ENCODE data around the gene SCFD2.

DNA sequence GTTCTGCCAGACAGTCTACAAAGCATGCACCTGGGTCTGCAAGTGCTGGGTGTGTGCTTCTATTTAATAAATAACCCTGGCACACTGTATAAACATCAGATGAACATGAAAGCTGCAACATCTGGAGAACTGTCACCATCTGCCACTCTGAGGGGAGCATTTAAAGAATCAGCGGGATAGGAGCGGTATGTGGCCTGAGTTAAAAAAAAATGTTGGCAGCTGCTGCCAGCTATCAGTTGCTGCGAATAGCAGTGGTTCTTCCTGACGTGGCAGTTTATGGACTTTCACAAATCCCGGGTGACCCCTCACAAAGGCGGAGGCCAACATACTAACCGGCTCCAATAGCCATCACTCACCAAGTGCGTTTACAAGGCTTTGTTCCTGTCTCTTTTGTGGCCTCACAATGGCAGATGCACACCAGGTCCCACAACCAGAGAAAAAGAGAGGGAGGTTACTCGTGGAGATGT is 408.6 kb downstream of the SCFD2 start:
- TF ChIP-seq, protein P1, sequence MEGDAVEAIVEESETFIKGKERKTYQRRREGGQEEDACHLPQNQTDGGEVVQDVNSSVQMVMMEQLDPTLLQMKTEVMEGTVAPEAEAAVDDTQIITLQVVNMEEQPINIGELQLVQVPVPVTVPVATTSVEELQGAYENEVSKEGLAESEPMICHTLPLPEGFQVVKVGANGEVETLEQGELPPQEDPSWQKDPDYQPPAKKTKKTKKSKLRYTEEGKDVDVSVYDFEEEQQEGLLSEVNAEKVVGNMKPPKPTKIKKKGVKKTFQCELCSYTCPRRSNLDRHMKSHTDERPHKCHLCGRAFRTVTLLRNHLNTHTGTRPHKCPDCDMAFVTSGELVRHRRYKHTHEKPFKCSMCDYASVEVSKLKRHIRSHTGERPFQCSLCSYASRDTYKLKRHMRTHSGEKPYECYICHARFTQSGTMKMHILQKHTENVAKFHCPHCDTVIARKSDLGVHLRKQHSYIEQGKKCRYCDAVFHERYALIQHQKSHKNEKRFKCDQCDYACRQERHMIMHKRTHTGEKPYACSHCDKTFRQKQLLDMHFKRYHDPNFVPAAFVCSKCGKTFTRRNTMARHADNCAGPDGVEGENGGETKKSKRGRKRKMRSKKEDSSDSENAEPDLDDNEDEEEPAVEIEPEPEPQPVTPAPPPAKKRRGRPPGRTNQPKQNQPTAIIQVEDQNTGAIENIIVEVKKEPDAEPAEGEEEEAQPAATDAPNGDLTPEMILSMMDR (IDR thresholded peaks at IDR 0.05 in 4 of 5, conservative IDR thresholded peaks at IDR 0.05 in 1 of 5): no peak
- TF ChIP-seq POLR2A (IDR thresholded peaks at IDR 0.05): no peak
